HepG2 (cell line): Measurements from ENCODE around the gene ZNF764. TPM values are rescaled to one million over a fixed set of nuclear protein-coding genes. Genes with fewer than 3 reads are reported as not detected.
A peak's percentile ranks its signal among the peaks of the same experiment; 100 is the strongest.

Source experiments
- AGO2 ChIP-seq: fragments of 200-400 bp; formaldehyde crosslinking; optimal IDR thresholded peaks from 2 replicates; pipeline ENCODE3; 2017; ENCODE audit warnings: mild to moderate bottlenecking, low read depth, low read length, moderate library complexity
- BCL6 ChIP-seq: IDR thresholded peaks from 2 replicates; pipeline ENCODE4 v1.6.1; 2016; ENCODE audit warnings: missing genetic modification reagents, missing compliant biosample characterization
- CREBL2 ChIP-seq: sonication (generic); formaldehyde crosslinking; IDR thresholded peaks from 2 replicates; pipeline ENCODE4 v1.8.1; 2023; ENCODE audit warnings: missing genetic modification reagents, mild to moderate bottlenecking, borderline replicate concordance
- EED ChIP-seq: sonication (generic); formaldehyde crosslinking; IDR thresholded peaks from 2 replicates; pipeline ENCODE4 v1.5.0; 2020; ENCODE audit warnings: mild to moderate bottlenecking, missing genetic modification reagents
- GTF2F1 ChIP-seq: fragments of 150-350 bp; IDR thresholded peaks from 2 replicates; pipeline ENCODE4 v1.6.1; 2014; ENCODE audit warnings: low read length
- JDP2 ChIP-seq: sonication (generic); formaldehyde crosslinking; IDR thresholded peaks from 2 replicates; pipeline ENCODE4 v1.8.1; 2022; ENCODE audit warnings: missing genetic modification reagents, borderline replicate concordance
- JUND ChIP-seq: sonication (generic); formaldehyde crosslinking; IDR thresholded peaks from 2 replicates; pipeline ENCODE4 v1.8.0; 2022; ENCODE audit warnings: mild to moderate bottlenecking, missing genetic modification reagents
- KDM2A ChIP-seq: sonication (generic); formaldehyde crosslinking; IDR thresholded peaks from 2 replicates; pipeline ENCODE4 v1.4.0; 2020; ENCODE audit warnings: low read depth, missing genetic modification reagents, borderline replicate concordance
- MAF1 ChIP-seq: sonication (generic); formaldehyde crosslinking; IDR thresholded peaks from 2 replicates; pipeline ENCODE4 v1.5.0; 2020; ENCODE audit warnings: missing genetic modification reagents, borderline replicate concordance
- MTA3 ChIP-seq: sonication (generic); formaldehyde crosslinking; IDR thresholded peaks from 2 replicates; pipeline ENCODE4 v1.4.0; 2020; ENCODE audit warnings: missing genetic modification reagents
- PPARG ChIP-seq: conservative IDR thresholded peaks from 2 replicates; pipeline ENCODE4 v1.6.1; 2016; ENCODE audit warnings: missing biosample characterization, missing genetic modification reagents
- RAD21 ChIP-seq: fragments of 450-650 bp; formaldehyde crosslinking; IDR thresholded peaks from 2 replicates; pipeline ENCODE4 v1.5.0; 2020; ENCODE audit warnings: mild to moderate bottlenecking
- RNF2 ChIP-seq: fragments of 450-650 bp; conservative IDR thresholded peaks from 2 replicates; pipeline ENCODE4 v1.6.1; 2016; ENCODE audit warnings: low read depth
- SIX4 ChIP-seq: sonication (generic); formaldehyde crosslinking; IDR thresholded peaks from 2 replicates; pipeline ENCODE4 v1.4.0; 2020; ENCODE audit warnings: missing genetic modification reagents
- SPEN ChIP-seq: sonication (generic); formaldehyde crosslinking; IDR thresholded peaks from 2 replicates; pipeline ENCODE4 v1.5.1; 2020; ENCODE audit warnings: low read depth, mild to moderate bottlenecking, missing genetic modification reagents
- SRSF4 ChIP-seq: fragments of 200-400 bp; formaldehyde crosslinking; IDR thresholded peaks from one replicate; pipeline ENCODE4 v1.6.1; 2018; ENCODE audit warnings: mild to moderate bottlenecking, low read depth, low read length, moderate library complexity; ENCODE audit not compliant: poor library complexity, severe bottlenecking
- XRCC5 ChIP-seq: fragments of 200-400 bp; formaldehyde crosslinking; optimal IDR thresholded peaks from 2 replicates; pipeline ENCODE3; 2017; ENCODE audit warnings: mild to moderate bottlenecking, low read length
- ZBTB38 ChIP-seq: sonication (generic); formaldehyde crosslinking; IDR thresholded peaks from 2 replicates; pipeline ENCODE4 v1.5.1; 2020; ENCODE audit warnings: mild to moderate bottlenecking, missing genetic modification reagents
- ZNF234 ChIP-seq: sonication (generic); formaldehyde crosslinking; conservative IDR thresholded peaks from 2 replicates; pipeline ENCODE4 v1.5.1; 2020; ENCODE audit warnings: mild to moderate bottlenecking, missing genetic modification reagents
- ZNF260 ChIP-seq: sonication (generic); formaldehyde crosslinking; IDR thresholded peaks from 2 replicates; pipeline ENCODE4 v1.4.0; 2020; ENCODE audit warnings: missing genetic modification reagents, low read depth, mild to moderate bottlenecking, borderline replicate concordance
- ZNF263 ChIP-seq: sonication (generic); formaldehyde crosslinking; IDR thresholded peaks from 2 replicates; pipeline ENCODE4 v1.4.0; 2020; ENCODE audit warnings: missing genetic modification reagents
- ZNF317 ChIP-seq: sonication (generic); formaldehyde crosslinking; IDR thresholded peaks from 2 replicates; pipeline ENCODE4 v1.5.0; 2020; ENCODE audit warnings: mild to moderate bottlenecking, missing genetic modification reagents
- ZNF460 ChIP-seq: sonication (generic); formaldehyde crosslinking; IDR thresholded peaks from 2 replicates; pipeline ENCODE4 v1.5.1; 2020; ENCODE audit warnings: missing genetic modification reagents, mild to moderate bottlenecking, borderline replicate concordance
- ZNF512 ChIP-seq: sonication (generic); formaldehyde crosslinking; IDR thresholded peaks from 2 replicates; pipeline ENCODE4 v1.4.0; 2020; ENCODE audit warnings: mild to moderate bottlenecking, missing genetic modification reagents
- ZNF530 ChIP-seq: sonication (generic); formaldehyde crosslinking; IDR thresholded peaks from 2 replicates; pipeline ENCODE4 v1.5.0; 2020; ENCODE audit warnings: low read depth, mild to moderate bottlenecking, missing genetic modification reagents
- ZNF607 ChIP-seq: sonication (generic); formaldehyde crosslinking; IDR thresholded peaks from 2 replicates; pipeline ENCODE4 v1.5.1; 2020; ENCODE audit warnings: missing genetic modification reagents, mild to moderate bottlenecking, borderline replicate concordance
- ZNF7 ChIP-seq: IDR thresholded peaks from 2 replicates; pipeline ENCODE4 v1.6.1; 2016; ENCODE audit warnings: missing biosample characterization, missing genetic modification reagents
- ZNF713 ChIP-seq: sonication (generic); formaldehyde crosslinking; IDR thresholded peaks from 2 replicates; pipeline ENCODE4 v1.4.0; 2020; ENCODE audit warnings: mild to moderate bottlenecking, missing genetic modification reagents
- ZNF773 ChIP-seq: sonication (generic); formaldehyde crosslinking; IDR thresholded peaks from 2 replicates; pipeline ENCODE4 v1.4.0; 2020; ENCODE audit warnings: missing genetic modification reagents, borderline replicate concordance
- ZNF788 ChIP-seq: sonication (generic); formaldehyde crosslinking; IDR thresholded peaks from 2 replicates; pipeline ENCODE4 v1.5.0; 2020; ENCODE audit warnings: mild to moderate bottlenecking, missing genetic modification reagents, borderline replicate concordance
- ZNF790 ChIP-seq: sonication (generic); formaldehyde crosslinking; IDR thresholded peaks from 2 replicates; pipeline ENCODE4 v1.8.0; 2022; ENCODE audit warnings: missing genetic modification reagents, mild to moderate bottlenecking, borderline replicate concordance
- polyA plus RNA-seq, 8 experiments: library from polyadenylated mRNA; depleted of rRNA in 3 of 8; stranded (reverse) in 7 of 8; unstranded in 1 of 8; fragments of >200 nt; fragmentation: Illumina TruSeq in 4 of 8; extraction: Trizol in 4 of 8; gene quantifications; 2 replicates each; pipeline versions ENCODE4 v1.2.1 to v1.2.3, GENCODE V29; 2011 to 2016; ENCODE audit warnings: low read depth in 4 of 8, missing spikeins in 1 of 8, mixed read lengths in 1 of 8; ENCODE audit not compliant: insufficient read depth in 1 of 8
- total RNA-seq, 5 experiments: library from RNA; depleted of rRNA; stranded (reverse); fragments of >200 nt; fragmentation: Illumina TruSeq; extraction: Trizol; gene quantifications; 2 replicates each; pipeline ENCODE4 v1.2.3, GENCODE V29; 2016; ENCODE audit warnings: low read depth in 1 of 5

The ZNF764 gene
- total and polyA plus RNA-seq, 2 of the 13 experiments (the other 11 are each of a cell fraction or from before 2014, with no cell fraction given): 4.1 to 9.1 TPM

- TF ChIP-seq ZNF790 (CRISPR knock-in tag): 0 out of 2 replicates have a peak, but pooled peaks have one; percentile 45
- no peak for TF ChIP-seq ZNF7 (CRISPR knock-in tag)
- no peak for TF ChIP-seq MTA3
- TF ChIP-seq KDM2A: no peak; the same call in none of the 2 replicates
- TF ChIP-seq JDP2: no peak
- TF ChIP-seq EED (CRISPR knock-in tag): peak; percentile 66; the same call in 1 of the 2 replicates
- no peak for TF ChIP-seq RNF2
- TF ChIP-seq PPARG (CRISPR knock-in tag): no peak; the same call in 1 of the 2 replicates
- no peak for TF ChIP-seq ZNF260 (CRISPR knock-in tag)
- TF ChIP-seq ZNF460 (CRISPR knock-in tag): peak; percentile 11; the same call in 1 of the 2 replicates
- TF ChIP-seq ZNF713 (CRISPR knock-in tag): no peak
- no peak for TF ChIP-seq ZNF530 (CRISPR knock-in tag)
- no peak for TF ChIP-seq SRSF4
- peak; percentile 53 for TF ChIP-seq RAD21
- TF ChIP-seq ZNF512 (CRISPR knock-in tag): no peak
- TF ChIP-seq AGO2: peak; percentile 93
- peak; percentile 54; the same call in 1 of the 2 replicates for TF ChIP-seq ZNF234 (CRISPR knock-in tag)
- peak; percentile 81 for TF ChIP-seq XRCC5
- TF ChIP-seq ZNF317 (CRISPR knock-in tag): no peak; the same call in 1 of the 2 replicates
- TF ChIP-seq ZNF788 (CRISPR knock-in tag): peak; percentile 46; the same call in 1 of the 2 replicates
- peak; percentile 26 for TF ChIP-seq SPEN
- no peak for TF ChIP-seq MAF1 (CRISPR knock-in tag)
- TF ChIP-seq ZNF607 (CRISPR knock-in tag): 0 out of 2 replicates have a peak, but pooled peaks have one; percentile 39
- TF ChIP-seq ZNF263: 0 out of 2 replicates have a peak, but pooled peaks have one; percentile 41
- peak; percentile 40; the same call in 1 of the 2 replicates for TF ChIP-seq JUND (CRISPR knock-in tag)
- TF ChIP-seq CREBL2: no peak
- no peak; the same call in 1 of the 2 replicates for TF ChIP-seq SIX4 (CRISPR knock-in tag)
- TF ChIP-seq ZNF773 (CRISPR knock-in tag): 0 out of 2 replicates have a peak, but pooled peaks have one; percentile 44
- peak; percentile 63 for TF ChIP-seq ZBTB38 (CRISPR knock-in tag)
- TF ChIP-seq BCL6 (CRISPR knock-in tag): 0 out of 2 replicates have a peak, but pooled peaks have one; percentile 5
- TF ChIP-seq GTF2F1: no peak
Measured at GRCh38 chr16:30571445-30572322, 13.5 kb upstream of the ZNF764 start, which contains the start of gene ZNF688 (continued).
